SK-N-SH (cell line): ENCODE results near the gene WDR3. TPM values are rescaled to one million over a fixed set of nuclear protein-coding genes. Genes with fewer than 3 reads are reported as not detected.

ENCODE experiments used
- CTCF ChIA-PET: fragments of 300-600, 350-600 bp; formaldehyde crosslinking; extraction: SDS; loops from one replicate; lab custom pipeline; 2021; lab: Yijun Ruan, JAX
- POLR2A ChIA-PET: fragments of 350-600 bp; sonication (Branson Sonifier 250); formaldehyde crosslinking; extraction: SDS; loops from one replicate; lab custom pipeline; 2020; ENCODE audit warnings: antibody characterized with exemption, inconsistent platforms; lab: Yijun Ruan, JAX
- DNase-seq: peaks from one replicate; pipeline ENCODE4 v3.0.0; 2012
- H2AFZ ChIP-seq: fragments of 200-600 bp; sonication (generic); 2 replicates; pipeline ENCODE4 v1.8.1; 2016; ENCODE audit warnings: antibody characterized with exemption, mild to moderate bottlenecking, low read depth
- H3F3A ChIP-seq: fragments of 200-600 bp; sonication (generic); replicated peaks from 2 replicates; pipeline ENCODE3; 2016; ENCODE audit warnings: antibody characterized with exemption, mild to moderate bottlenecking; ENCODE audit not compliant: insufficient read depth
- H3K27ac ChIP-seq, 2 experiments: fragments of 200-500 bp in 1 of 2; fragments of 200-600 bp in 1 of 2; sonication (Bioruptor generic) in 1 of 2; sonication (generic), shearing (Covaris generic) in 1 of 2; 2 replicates each; pipeline versions ENCODE4 v1.5.1 to v1.6.1; 2014 to 2016; ENCODE audit warnings: low read depth in 2 of 2, inconsistent platforms in 1 of 2, low read length in 1 of 2, mild to moderate bottlenecking in 1 of 2, mixed read lengths in 1 of 2
- H3K27me3 ChIP-seq: fragments of 200-600 bp; sonication (generic), shearing (Covaris generic); 2 replicates; pipeline ENCODE4 v1.6.1; 2016; ENCODE audit warnings: mixed run types; ENCODE audit not compliant: insufficient read depth
- H3K36me3 ChIP-seq, 2 experiments: fragments of 200-500 bp in 1 of 2; fragments of 200-600 bp in 1 of 2; sonication (Bioruptor generic) in 1 of 2; sonication (generic) in 1 of 2; replicated peaks in 1 of 2; 2 replicates each; pipeline versions ENCODE3 to v1.5.1; 2014 to 2016; ENCODE audit warnings: low read length in 1 of 2, mild to moderate bottlenecking in 1 of 2; ENCODE audit not compliant: insufficient read depth in 2 of 2, control insufficient read depth in 1 of 2
- H3K4me1 ChIP-seq, 2 experiments: fragments of 200-500 bp in 1 of 2; fragments of 200-600 bp in 1 of 2; sonication (Bioruptor generic) in 1 of 2; sonication (generic), shearing (Covaris generic) in 1 of 2; 2 replicates each; pipeline versions ENCODE4 v1.5.1 to v1.6.1; 2014 to 2016; ENCODE audit warnings: low read depth in 1 of 2, low read length in 1 of 2, mixed run types in 1 of 2; ENCODE audit not compliant: insufficient read depth in 2 of 2, control insufficient read depth in 1 of 2
- H3K4me2 ChIP-seq: fragments of 200-600 bp; sonication (generic), shearing (Covaris generic); 2 replicates; pipeline ENCODE4 v1.6.1; 2017; ENCODE audit warnings: mixed run types
- H3K4me3 ChIP-seq, 2 experiments: fragments of 200-500 bp in 1 of 2; fragments of 200-600 bp in 1 of 2; sonication (Bioruptor generic) in 1 of 2; sonication (generic), shearing (Covaris generic) in 1 of 2; 2 replicates each; pipeline versions ENCODE4 v1.5.1 to v1.8.1; 2014 to 2016; ENCODE audit warnings: low read depth in 2 of 2, inconsistent platforms in 1 of 2, low read length in 1 of 2, mild to moderate bottlenecking in 1 of 2, mixed read lengths in 1 of 2, moderate library complexity in 1 of 2
- H3K79me2 ChIP-seq: fragments of 200-600 bp; sonication (generic); 2 replicates; pipeline ENCODE4 v1.8.1; 2017; ENCODE audit warnings: mild to moderate bottlenecking; ENCODE audit not compliant: insufficient read depth
- H3K9ac ChIP-seq: fragments of 200-600 bp; sonication (generic); 2 replicates; pipeline ENCODE4 v1.6.1; 2017; ENCODE audit warnings: mixed run types
- H3K9me2 ChIP-seq: fragments of 200-600 bp; sonication (generic); 2 replicates; pipeline ENCODE4 v1.6.1; 2017; ENCODE audit warnings: mixed run types
- H3K9me3 ChIP-seq: fragments of 200-600 bp; sonication (generic); 2 replicates; pipeline ENCODE4 v1.6.1; 2017; ENCODE audit warnings: mixed run types, mild to moderate bottlenecking, moderate library complexity
- H4K20me1 ChIP-seq: fragments of 200-600 bp; sonication (generic); 2 replicates; pipeline ENCODE4 v1.6.1; 2017; ENCODE audit warnings: mild to moderate bottlenecking, mixed run types; ENCODE audit not compliant: insufficient read depth
- CTCF ChIP-seq: fragments of 200-600 bp; sonication (generic); IDR thresholded peaks from 2 replicates; pipeline ENCODE4 v1.6.1; 2017; ENCODE audit warnings: antibody characterized with exemption, mild to moderate bottlenecking, moderate library complexity
- ELF1 ChIP-seq: IDR thresholded peaks from 2 replicates; pipeline ENCODE4 v1.4.0; 2012
- EP300 ChIP-seq, 2 experiments: IDR thresholded peaks; 2 replicates each; pipeline versions ENCODE4 v1.4.0 to v1.6.1; 2012; ENCODE audit warnings: borderline replicate concordance in 1 of 2, low read depth in 1 of 2, low read length in 1 of 2
- FOSL2 ChIP-seq: IDR thresholded peaks from 2 replicates; pipeline ENCODE4 v1.4.0; 2012; ENCODE audit warnings: low read depth, mild to moderate bottlenecking, moderate library complexity, borderline replicate concordance
- GABPA ChIP-seq: IDR thresholded peaks from 2 replicates; pipeline ENCODE4 v1.4.0; 2012; ENCODE audit warnings: low read depth, mild to moderate bottlenecking
- MXI1 ChIP-seq: IDR thresholded peaks from 2 replicates; pipeline ENCODE4 v1.6.1; 2012; ENCODE audit warnings: mild to moderate bottlenecking, low read depth, low read length, improper control_type of control experiment
- NFIC ChIP-seq: IDR thresholded peaks from 2 replicates; pipeline ENCODE4 v1.4.0; 2012; ENCODE audit warnings: borderline replicate concordance
- PBX3 ChIP-seq: IDR thresholded peaks from 2 replicates; pipeline ENCODE4; 2012
- RXRA ChIP-seq: IDR thresholded peaks from 2 replicates; pipeline ENCODE4 v1.4.0; 2012; ENCODE audit warnings: low read depth, mild to moderate bottlenecking, borderline replicate concordance
- SIN3A ChIP-seq: IDR thresholded peaks from 2 replicates; pipeline ENCODE4 v1.6.1; 2012; ENCODE audit warnings: low read depth, mild to moderate bottlenecking, low read length, moderate library complexity, borderline replicate concordance
- SMC3 ChIP-seq: IDR thresholded peaks from 2 replicates; pipeline ENCODE4 v1.6.1; 2012; ENCODE audit warnings: low read depth, low read length, improper control_type of control experiment
- TAF1 ChIP-seq: IDR thresholded peaks from 2 replicates; pipeline ENCODE4 v1.6.1; 2012; ENCODE audit warnings: low read depth, mild to moderate bottlenecking, low read length, moderate library complexity, borderline replicate concordance
- TCF12 ChIP-seq: IDR thresholded peaks from 2 replicates; pipeline ENCODE4 v1.4.0; 2012
- TEAD4 ChIP-seq: IDR thresholded peaks from 2 replicates; pipeline ENCODE4 v1.4.0; 2012; ENCODE audit warnings: mild to moderate bottlenecking, borderline replicate concordance; ENCODE audit not compliant: insufficient read depth
- USF2 ChIP-seq: fragments of 150-350 bp; IDR thresholded peaks from 2 replicates; pipeline ENCODE4 v1.6.1; 2017; ENCODE audit warnings: antibody characterized with exemption, low read length, low read depth, borderline replicate concordance
- ZBTB33 ChIP-seq: IDR thresholded peaks from 2 replicates; pipeline ENCODE4 v1.4.0; 2012; ENCODE audit warnings: low read depth, borderline replicate concordance
- WGBS: methylation state at CpG from one replicate; pipeline ENCODE4 v1.1.6; 2017; ENCODE audit warnings: low lambda C conversion rate; 5-methylcytosine and 5-hydroxymethylcytosine counted together
- polyA plus RNA-seq, 3 experiments: library from polyadenylated mRNA; depleted of rRNA; stranded (reverse); fragments of >200 nt; gene quantifications; 2 replicates each; pipeline ENCODE4 v1.2.3, GENCODE V29; 2012
- TF ChIP-seq, protein P1 (sequence below): IDR thresholded peaks from 2 replicates; pipeline ENCODE4 v1.4.0; 2012; ENCODE audit warnings: low read depth, borderline replicate concordance

WDR3 gene
- polyA plus RNA-seq, 1 of the 3 experiments (the other 2 are of a cell fraction) = 26.9 TPM

GRCh38 chr1:118007391-118007790, 77.9 kb downstream of the WDR3 start:
- POLR2A ChIA-PET = no interaction called here
- CTCF ChIA-PET = interaction anchor here (1.0 kb wide), 1 partner anchor 37 kb away, joined by 3 read pairs; no protein-coding TSS in a partner anchor
- H3K79me2 ChIP-seq = no peaks in the 10 kb centered on the region
- no peak overlapping the region for H3K4me2 ChIP-seq
- no peaks in the 10 kb centered on the region for H3K9me2 ChIP-seq
- H3K27me3 ChIP-seq = no peaks in the 10 kb centered on the region; the same call in 1 of the 2 replicates
- H3K9ac ChIP-seq = no peak overlapping the region
- TF ChIP-seq TEAD4 (no peak), RXRA (no peak), TAF1 (no peak)
- no peaks in the 10 kb centered on the region for H4K20me1 ChIP-seq
- no peaks in the 10 kb centered on the region for H3K9me3 ChIP-seq
- H3K27ac ChIP-seq = no peak overlapping the region
- DNase-seq = no peak
- no peaks in the 10 kb centered on the region for H3F3A ChIP-seq
- H2AFZ ChIP-seq = no peak overlapping the region
- 64% methylated on average over 2 of the region's 2 CpGs for WGBS
- no peaks in the 10 kb centered on the region for H3K36me3 ChIP-seq
- H3K4me3 ChIP-seq = no peak overlapping the region
- peaks cover 0 to under 1% of the 10 kb centered on the region in 2 experiments; a peak in 1 of 4 replicates for H3K4me1 ChIP-seq

DNA sequence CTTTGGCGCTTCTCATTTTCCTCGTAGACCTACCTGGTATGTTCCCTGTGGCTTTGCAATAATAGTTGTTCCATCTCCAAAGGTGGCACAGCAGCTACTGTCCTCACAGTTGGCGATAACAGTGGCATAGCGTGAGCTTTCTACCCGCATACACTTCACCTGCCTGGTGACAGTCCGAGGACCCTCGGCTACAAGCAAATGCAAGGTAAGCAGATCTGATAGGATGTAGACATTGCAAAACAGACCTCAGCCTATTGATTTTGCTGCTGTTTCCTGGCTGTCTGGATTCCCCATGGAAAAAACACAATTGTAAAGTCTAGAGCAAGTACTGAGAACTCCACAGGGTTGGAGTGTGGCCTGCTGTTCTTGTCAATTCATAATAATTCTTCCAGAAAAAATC, 78.5 kb downstream of the WDR3 start:
- POLR2A ChIA-PET = no interaction called here
- Histone ChIP-seq H3K36me3 (no peaks in the 10 kb centered on the region), H3F3A (no peaks in the 10 kb centered on the region), H2AFZ (no peak overlapping the region), H3K9ac (no peak overlapping the region), H3K79me2 (no peaks in the 10 kb centered on the region), H3K4me3 (no peak overlapping the region), H3K9me2 (no peaks in the 10 kb centered on the region), H3K9me3 (no peaks in the 10 kb centered on the region), H4K20me1 (no peaks in the 10 kb centered on the region), H3K27me3 (no peaks in the 10 kb centered on the region; the same call in 1 of the 2 replicates), H3K4me1 (peaks cover 0 to 6% of the 10 kb centered on the region in 2 experiments; a peak in 2 of 4 replicates), H3K4me2 (no peak overlapping the region)
- WGBS = 65% methylated on average over 7 of the region's 7 CpGs
- DNase-seq = no peak
- CTCF ChIA-PET = interaction anchor here (1.0 kb wide), 1 partner anchor 37 kb away, joined by 3 read pairs; no protein-coding TSS in a partner anchor
- TF ChIP-seq RXRA (no peak), SIN3A (no peak), EP300 (IDR thresholded peaks at IDR 0.05; ENCODE audit: borderline replicate concordance in 1 of 2, low read depth in 1 of 2, low read length in 1 of 2) (no peak), MXI1 (no peak), PBX3 (no peak), ZBTB33 (no peak), SMC3 (no peak), CTCF (no peak), GABPA (no peak), NFIC (no peak), TCF12 (no peak), USF2 (no peak), ELF1 (no peak), FOSL2 (no peak)
- TF ChIP-seq, protein P1, sequence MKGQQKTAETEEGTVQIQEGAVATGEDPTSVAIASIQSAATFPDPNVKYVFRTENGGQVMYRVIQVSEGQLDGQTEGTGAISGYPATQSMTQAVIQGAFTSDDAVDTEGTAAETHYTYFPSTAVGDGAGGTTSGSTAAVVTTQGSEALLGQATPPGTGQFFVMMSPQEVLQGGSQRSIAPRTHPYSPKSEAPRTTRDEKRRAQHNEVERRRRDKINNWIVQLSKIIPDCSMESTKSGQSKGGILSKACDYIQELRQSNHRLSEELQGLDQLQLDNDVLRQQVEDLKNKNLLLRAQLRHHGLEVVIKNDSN = no peak
- TF ChIP-seq, all 33 proteins: peak for 0
- H3K27ac ChIP-seq = no peak overlapping the region
